COR-L47 (cell line): Measurements from ENCODE around the gene C2orf66.

Experiments used
- DNase-seq: peaks from one replicate; lab custom pipeline; 2025; lab: John Stamatoyannopoulos, UW

Gene C2orf66

DNA sequence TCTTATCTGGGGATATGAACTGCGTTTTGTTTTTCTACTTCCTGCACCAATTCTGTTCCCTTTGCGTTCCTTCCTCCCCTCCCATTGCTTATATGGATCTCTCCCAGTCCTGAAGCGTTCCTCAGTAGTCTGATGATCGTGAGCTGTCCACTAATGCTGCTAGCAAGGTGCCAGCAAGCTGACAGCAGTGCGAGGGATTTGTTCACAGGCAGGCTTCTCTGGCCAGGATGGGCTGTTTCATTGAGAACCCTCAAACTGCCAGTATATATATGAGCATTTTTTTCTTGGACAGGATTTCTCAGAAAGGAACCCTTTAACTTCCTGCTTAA lies 49.8 kb downstream of the C2orf66 start:
- DNase-seq = no peak

- DNase-seq = no peak
Observed at GRCh38 chr2:196758474-196759377, 50.4 kb downstream of the C2orf66 start.
